Purkinje cell (primary cell): ENCODE data around the gene SH3PXD2A. TPM values are rescaled to one million over a fixed set of nuclear protein-coding genes. Genes with fewer than 3 reads are reported as not detected.

Source experiments
- polyA plus RNA-seq: library from polyadenylated mRNA; unstranded; fragments of >200 nt; fragmentation: Nextera tagmentation; gene quantifications from 2 replicates; pipeline ENCODE4 v1.2.1, GENCODE V29; 2014

The SH3PXD2A gene
- polyA plus RNA-seq, result 4.9 and 5.5 TPM in 2 replicates

GRCh38 chr10:103855424-103855823 lies at the start of gene SH3PXD2A:
SH3PXD2A (minus strand) TSS chr10:103855576; CDS start chr10:103855266, 310 bp downstream.

Other genes with a start within 250 kb of the SH3PXD2A start
- gene STN1, start 62.6 kb upstream of the SH3PXD2A start, polyA plus RNA-seq, result 10.6 and 11.6 TPM in 2 replicates
- 16.7 and 18.5 TPM in 2 replicates for gene SLK, start 111.6 kb upstream of the SH3PXD2A start, polyA plus RNA-seq
- gene COL17A1, start 230.3 kb upstream of the SH3PXD2A start, polyA plus RNA-seq, result not detected in 2 replicates